Sigmoid colon (tissue), 7 donors: Measurements from ENCODE around the gene CCDC60. TPM values are rescaled to one million over a fixed set of nuclear protein-coding genes. Genes with fewer than 3 reads are reported as not detected.

ENCODE experiments used
- DNase-seq: peaks from one replicate; pipeline ENCODE4 v3.0.0-alpha.2; 2019
- H3K27ac ChIP-seq, 4 donors: fragments of 200-600 bp; sonication (generic); one replicate each; pipeline ENCODE4 v1.5.1; 2016 to 2019; ENCODE audit warnings: mild to moderate bottlenecking in 1 of 4
- H3K27me3 ChIP-seq, 3 donors: fragments of 200-600 bp; sonication (generic); one replicate each; pipeline ENCODE4 v1.5.1; 2019; ENCODE audit warnings: mild to moderate bottlenecking in 1 of 3
- H3K36me3 ChIP-seq, 4 donors: fragments of 200-600 bp; sonication (generic); one replicate each; pipeline ENCODE4 v1.5.1; 2016 to 2019
- H3K4me1 ChIP-seq, 4 donors: fragments of 200-600 bp; sonication (generic); one replicate each; pipeline ENCODE4 v1.5.1; 2017 to 2019
- H3K4me3 ChIP-seq, 4 donors: fragments of 200-600 bp; sonication (generic); one replicate each; pipeline ENCODE4 v1.5.1; 2017 to 2019; ENCODE audit warnings: mild to moderate bottlenecking in 2 of 4, moderate library complexity in 1 of 4
- H3K9me3 ChIP-seq, 4 donors: fragments of 200-600 bp in 3 of 4; sonication (generic) in 3 of 4; one replicate each; pipeline versions ENCODE4 v1.5.1 to v1.6.1; 2013 to 2019
- CTCF ChIP-seq, 4 experiments: fragments of 450-650 bp in 3 of 4; fragments of 200-600 bp in 1 of 4; IDR thresholded peaks; one replicate each; pipeline ENCODE4 v1.5.1; 2016 to 2019; ENCODE audit warnings: antibody characterized with exemption in 4 of 4, mild to moderate bottlenecking in 3 of 4, moderate library complexity in 2 of 4
- EP300 ChIP-seq, 4 donors: sonication (generic); formaldehyde crosslinking; IDR thresholded peaks; one replicate each; pipeline ENCODE4 v1.6.1; 2017; ENCODE audit warnings: antibody characterized with exemption in 4 of 4
- POLR2A ChIP-seq, 2 donors: fragments of 450-650 bp; IDR thresholded peaks; one replicate each; pipeline ENCODE4 v1.6.1; 2016; ENCODE audit warnings: antibody characterized with exemption in 2 of 2, mild to moderate bottlenecking in 2 of 2, moderate library complexity in 2 of 2
- POLR2AphosphoS5 ChIP-seq, 4 donors: sonication (generic); formaldehyde crosslinking; IDR thresholded peaks; one replicate each; pipeline ENCODE4 v1.6.1; 2017; ENCODE audit warnings: antibody characterized with exemption in 4 of 4
- WGBS, 2 donors: extraction: QIAGEN DNeasy Blood & Tissue Kit; methylation state at CpG; one replicate each; pipeline ENCODE4 v1.1.7; 2013; 5-methylcytosine and 5-hydroxymethylcytosine counted together
- intact Hi-C: fragments of 100-400 bp; cut with DNase I; formaldehyde crosslinking; loops from one replicate; pipeline ENCODE4 v1.15.1; 2023
- polyA plus RNA-seq, 3 donors: library from polyadenylated mRNA; stranded (reverse); fragments of 200-250 nt; gene quantifications; one replicate each; pipeline ENCODE4 v1.2.3, GENCODE V29; 2013
- total RNA-seq, 4 donors: library from RNA; depleted of rRNA; stranded (reverse); fragments of >200 nt; gene quantifications; one replicate each; pipeline ENCODE4 v1.1.0, GENCODE V29; 2016
- donor health status: healthy with polysubstance abuse.
- donor health status: Bipolar disorder and iron deficiency.
- donor health status: healthy.

The CCDC60 gene
- total and polyA plus RNA-seq, 7 donors: 1.1 to 10.4 (median 1.6) TPM

- no peak for DNase-seq
- WGBS, 2 donors: 66 to 74% methylated on average over 5 of the region's 5 CpGs
- H3K27ac ChIP-seq: no peak overlapping the region
- intact Hi-C loops: no loop called here
- H3K27me3 ChIP-seq: no peaks in the 10 kb centered on the region
- peaks cover 0 to 5% (median 2%) of the 10 kb centered on the region in 4 donors for H3K4me1 ChIP-seq
- no peak overlapping the region for H3K4me3 ChIP-seq
- no peaks in the 10 kb centered on the region for H3K9me3 ChIP-seq
- TF ChIP-seq EP300 (IDR thresholded peaks at IDR 0.05): no peak
- no peak for TF ChIP-seq CTCF (IDR thresholded peaks at IDR 0.05)
- no peak for TF ChIP-seq POLR2AphosphoS5 (IDR thresholded peaks at IDR 0.05)
- TF ChIP-seq POLR2A (IDR thresholded peaks at IDR 0.05): no peak
- H3K36me3 ChIP-seq: no peaks in the 10 kb centered on the region
Observed at GRCh38 chr12:119391673-119392072, 57.1 kb downstream of the CCDC60 start.

- no peaks in the 10 kb centered on the region for H3K9me3 ChIP-seq
- H3K27me3 ChIP-seq: no peaks in the 10 kb centered on the region
- TF ChIP-seq EP300 (IDR thresholded peaks at IDR 0.05) (no peak), POLR2A (IDR thresholded peaks at IDR 0.05) (no peak), POLR2AphosphoS5 (IDR thresholded peaks at IDR 0.05) (no peak), CTCF (IDR thresholded peaks at IDR 0.05) (no peak)
- 8 to 34% methylated on average over 4 of the region's 4 CpGs for WGBS, 2 donors
- DNase-seq: no peak
- H3K36me3 ChIP-seq: no peaks in the 10 kb centered on the region
- intact Hi-C loops: no loop called here
- no peak overlapping the region for H3K4me3 ChIP-seq
- H3K4me1 ChIP-seq: no peaks in the 10 kb centered on the region
- H3K27ac ChIP-seq: no peak overlapping the region
Observed at GRCh38 chr12:119393677-119394076, 59.1 kb downstream of the CCDC60 start.

GRCh38 chr12:119397540-119397939 is 63.0 kb downstream of the CCDC60 start:
- intact Hi-C loops: no loop called here
- WGBS, 2 donors: 92 to 94% methylated on average over 9 to 10 of the region's 10 CpGs

GRCh38 chr12:119398190-119398589 is 63.7 kb downstream of the CCDC60 start:
- DNase-seq: no peak
- WGBS, 2 donors: 95 to 96% methylated on average over 24 of the region's 24 CpGs
- no peak overlapping the region for H3K4me3 ChIP-seq

More at GRCh38 chr12:119397540-119397939, 63.0 kb downstream of the CCDC60 start:
- Histone ChIP-seq H3K4me1 (no peaks in the 10 kb centered on the region), H3K27me3 (no peaks in the 10 kb centered on the region), H3K9me3 (no peaks in the 10 kb centered on the region), H3K4me3 (no peak overlapping the region), H3K36me3 (no peaks in the 10 kb centered on the region), H3K27ac (no peak overlapping the region)
- DNase-seq: no peak
- TF ChIP-seq EP300 (IDR thresholded peaks at IDR 0.05): no peak
- no peak for TF ChIP-seq POLR2A (IDR thresholded peaks at IDR 0.05)
- no peak for TF ChIP-seq POLR2AphosphoS5 (IDR thresholded peaks at IDR 0.05)
- TF ChIP-seq CTCF (IDR thresholded peaks at IDR 0.05): no peak

More at GRCh38 chr12:119398190-119398589, 63.7 kb downstream of the CCDC60 start:
- peak overlapping the region in 1 of 4 donors; percentile 7 for H3K27ac ChIP-seq
- H3K27me3 ChIP-seq: no peaks in the 10 kb centered on the region
- H3K4me1 ChIP-seq: no peaks in the 10 kb centered on the region
- intact Hi-C loops: no loop called here
- no peaks in the 10 kb centered on the region for H3K36me3 ChIP-seq
- TF ChIP-seq POLR2A (IDR thresholded peaks at IDR 0.05) (no peak), CTCF (IDR thresholded peaks at IDR 0.05) (no peak), POLR2AphosphoS5 (IDR thresholded peaks at IDR 0.05) (no peak), EP300 (IDR thresholded peaks at IDR 0.05) (no peak)
- H3K9me3 ChIP-seq: no peaks in the 10 kb centered on the region
